GM18526 (cell line): ENCODE measurements around the gene DEUP1.

Source experiments
- POLR2A ChIP-seq: IDR thresholded peaks from 3 replicates; pipeline ENCODE4 v1.6.1; 2011; ENCODE audit not compliant: insufficient read length; ENCODE audit errors: extremely low read depth

Gene DEUP1

DNA sequence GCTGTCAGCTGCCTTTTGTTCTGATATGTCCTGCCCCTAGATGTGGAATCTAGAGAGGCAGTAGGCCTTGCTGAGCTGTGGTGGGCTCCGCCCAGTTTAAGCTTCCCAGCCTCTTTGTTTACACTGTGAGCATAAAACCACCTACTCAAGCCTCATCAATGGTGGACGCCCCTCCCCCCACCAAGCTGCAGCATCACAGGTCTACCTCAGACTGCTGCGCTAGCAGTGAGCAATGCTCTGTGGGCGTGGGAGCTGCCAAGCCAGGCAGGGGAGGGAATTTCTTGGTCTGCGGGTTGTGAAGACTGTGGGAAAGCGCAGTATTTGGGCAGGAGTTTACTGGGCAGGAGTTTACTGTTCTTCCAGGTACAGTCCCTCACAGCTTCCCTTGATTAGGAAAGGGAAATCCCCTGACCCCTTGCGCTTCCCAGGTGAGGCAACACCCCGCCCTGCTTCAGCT lies 114.1 kb downstream of the DEUP1 start:
- TF ChIP-seq POLR2A: no peak

DNA sequence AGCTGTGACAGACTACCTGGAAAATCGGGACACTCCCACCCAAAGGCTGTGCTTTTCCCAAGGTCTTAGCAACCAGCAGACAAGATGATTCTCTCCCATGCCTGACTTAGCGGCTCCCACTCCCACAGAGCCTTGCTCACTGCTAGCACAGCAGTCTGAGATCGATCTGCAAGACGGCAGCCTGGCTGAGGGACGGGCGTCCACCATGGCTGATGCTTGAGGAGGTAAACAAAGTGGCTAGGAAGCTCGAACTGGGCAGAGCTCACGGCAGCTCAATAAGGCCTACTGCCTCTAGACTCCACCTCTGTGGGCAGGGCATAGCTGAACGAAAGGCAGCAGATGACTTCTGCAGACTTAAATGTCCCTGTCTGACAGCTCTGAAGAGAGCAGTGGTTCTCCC lies 127.7 kb downstream of the DEUP1 start:
- no peak for TF ChIP-seq POLR2A

DNA sequence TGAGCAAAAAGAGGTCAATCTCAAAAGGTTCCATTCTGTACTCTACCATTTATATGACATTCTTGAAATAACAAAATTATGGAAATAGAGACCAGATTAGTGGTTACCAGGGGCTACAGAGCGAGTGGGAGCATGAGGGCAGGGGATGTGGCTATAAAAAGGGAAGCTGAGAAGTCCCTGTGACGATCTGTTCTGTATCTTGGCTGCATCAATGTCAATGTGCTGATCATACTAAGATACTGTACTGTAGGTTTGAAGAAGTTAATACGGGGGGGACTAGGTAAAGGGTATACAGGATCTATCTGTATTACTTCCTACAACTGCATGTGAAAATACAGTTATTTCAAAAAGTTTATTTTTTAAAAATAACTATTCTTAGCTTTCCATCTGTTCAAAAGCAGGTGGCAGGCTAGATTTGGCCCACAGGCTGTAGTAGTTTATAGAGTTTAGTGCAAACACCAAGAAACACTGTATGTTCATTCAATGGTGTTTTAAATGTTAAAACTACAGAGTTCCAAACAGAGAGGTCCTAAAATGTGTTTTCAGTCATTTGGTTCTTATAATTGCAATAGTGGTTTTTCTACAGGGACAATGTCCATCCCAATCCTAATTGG lies 134.5 kb downstream of the DEUP1 start:
- TF ChIP-seq POLR2A: no peak

DNA sequence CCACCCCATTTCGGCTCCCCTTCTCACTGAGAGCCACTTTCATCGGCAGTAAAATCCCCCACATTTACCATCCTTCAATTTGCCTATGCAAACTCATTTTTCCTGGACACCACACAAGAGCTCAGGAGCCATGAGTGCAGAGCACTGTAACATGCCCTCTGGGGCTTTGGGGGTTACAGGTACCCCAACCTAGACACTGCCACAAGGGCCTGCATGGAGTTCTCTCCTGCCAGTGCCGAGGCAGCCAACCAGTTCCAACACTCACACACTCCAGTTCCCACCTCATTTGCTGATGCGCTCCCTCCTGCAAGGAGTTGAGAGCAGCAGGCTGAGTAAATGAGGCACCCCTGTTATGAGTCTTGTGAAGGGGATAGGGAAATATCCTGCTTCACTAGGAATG lies 136.5 kb downstream of the DEUP1 start:
- no peak for TF ChIP-seq POLR2A

DNA sequence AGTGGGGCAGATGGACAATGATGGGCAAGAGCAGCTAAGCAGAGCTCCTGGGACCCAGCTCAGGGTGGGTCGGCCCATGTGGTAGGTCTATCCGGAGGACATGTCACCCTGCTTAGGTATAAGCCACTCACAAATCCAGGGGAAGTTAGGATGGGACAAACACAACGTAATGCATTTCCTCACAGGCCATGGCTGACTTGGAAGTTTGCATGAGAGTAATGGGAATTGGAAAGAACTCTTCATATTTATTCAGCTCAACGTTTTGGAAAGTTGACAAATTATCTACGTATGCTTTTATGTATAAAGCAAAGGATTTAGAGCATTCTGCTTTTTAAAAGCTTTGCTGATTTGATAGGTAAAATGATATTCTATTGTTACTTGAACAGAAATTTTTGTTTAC lies 137.7 kb downstream of the DEUP1 start:
- TF ChIP-seq POLR2A: no peak

DNA sequence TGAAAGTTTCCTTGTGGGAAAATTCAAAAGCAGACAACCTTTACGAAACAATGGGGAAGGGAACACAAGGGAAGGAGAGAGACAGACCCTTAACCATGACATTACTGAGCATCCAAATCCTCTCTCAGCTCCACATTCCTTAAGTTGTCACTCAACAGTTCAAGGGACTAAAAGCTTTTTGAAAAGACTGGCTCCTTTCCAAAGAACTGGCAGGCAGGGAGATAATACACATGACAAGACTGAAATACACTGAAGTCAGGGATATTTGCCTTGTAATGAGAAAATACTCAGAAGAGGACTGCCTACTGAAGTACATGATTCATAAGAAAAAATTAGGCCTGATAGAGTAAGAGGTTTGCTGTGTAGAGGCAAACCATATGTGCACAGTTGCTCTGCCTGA lies 143.6 kb downstream of the DEUP1 start:
- no peak for TF ChIP-seq POLR2A

DNA sequence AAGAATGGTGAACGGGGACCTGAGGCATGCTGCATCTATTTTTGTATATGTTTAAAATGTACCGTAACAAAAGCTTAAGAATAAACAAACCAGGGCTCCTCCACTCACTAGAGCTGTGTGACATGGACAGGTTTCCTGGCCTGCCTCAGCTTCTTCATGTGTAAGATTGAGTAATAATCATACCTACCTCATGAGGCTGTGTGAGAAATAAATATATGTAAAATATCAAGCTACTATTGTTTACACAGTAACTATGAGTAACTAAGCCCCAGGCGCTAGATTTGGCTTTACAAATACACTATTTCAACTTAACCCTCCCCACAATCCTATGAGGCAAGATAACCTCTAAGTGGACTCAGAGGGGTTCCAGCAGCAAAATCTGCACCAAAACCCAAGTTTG lies 146.3 kb downstream of the DEUP1 start:
- no peak for TF ChIP-seq POLR2A

DNA sequence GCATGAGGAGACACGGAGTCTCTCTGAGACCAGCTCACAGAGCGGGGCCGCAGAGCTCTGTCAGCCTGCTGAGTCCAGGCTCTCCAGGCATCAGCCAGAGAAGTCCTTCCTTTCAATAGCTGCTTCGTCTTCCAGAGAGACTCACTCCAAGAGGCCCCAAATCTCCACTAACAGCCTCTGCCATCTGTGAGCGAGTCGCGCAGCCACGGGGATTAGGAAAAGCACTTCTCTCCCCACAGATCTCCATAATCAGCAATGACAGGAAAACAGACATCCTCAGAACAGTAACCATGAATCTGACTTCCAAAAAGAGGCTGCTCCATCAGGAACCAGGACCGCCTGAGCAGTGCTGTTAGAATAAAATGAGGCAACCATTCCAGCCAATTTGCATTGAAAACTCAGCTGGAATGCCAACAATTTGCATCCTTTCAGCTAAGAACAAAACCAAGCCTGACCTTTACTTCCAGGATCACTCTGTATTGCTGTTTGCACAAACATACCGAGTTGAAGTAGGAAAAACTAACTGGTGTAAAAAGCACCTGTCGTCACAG lies 147.2 kb downstream of the DEUP1 start:
- TF ChIP-seq POLR2A: no peak

DNA sequence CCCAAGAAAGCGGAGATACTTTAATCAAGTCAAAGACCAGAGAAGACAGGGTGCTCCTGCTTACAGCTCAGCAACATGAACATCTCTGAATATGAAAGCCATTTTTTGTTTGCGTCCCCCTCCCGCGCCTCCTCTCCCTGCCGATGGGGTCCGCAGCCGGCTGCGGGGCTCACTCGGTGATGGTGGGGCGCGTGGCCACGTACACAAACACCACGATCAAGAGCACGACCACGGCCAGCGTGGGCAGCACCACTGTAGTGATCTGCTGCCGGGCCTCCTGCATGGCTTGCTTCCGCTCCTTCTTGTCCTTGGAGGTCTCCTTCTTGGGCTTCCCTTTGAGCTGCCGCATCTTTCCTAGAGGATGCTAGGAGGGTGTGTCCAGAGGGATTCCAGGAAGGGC lies 148.3 kb downstream of the DEUP1 start:
- no peak for TF ChIP-seq POLR2A

DNA sequence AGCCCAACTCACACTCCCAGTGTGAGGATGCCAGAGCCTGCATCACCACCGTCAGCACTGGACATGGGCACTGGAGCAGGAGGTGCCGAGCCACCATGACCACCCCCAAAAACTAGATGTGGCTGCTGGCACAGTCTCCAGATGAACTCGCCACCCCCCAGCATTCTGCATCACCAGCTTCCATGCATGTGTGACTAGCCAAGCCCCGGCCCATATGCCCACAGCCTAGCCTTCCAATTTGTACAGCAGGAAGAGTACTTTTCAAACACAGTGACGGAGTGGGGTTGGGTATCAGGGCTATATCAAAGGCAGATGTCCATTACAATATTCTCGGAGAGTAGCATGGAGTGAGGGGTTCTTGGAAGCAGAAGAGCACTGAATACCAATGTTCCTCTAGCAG lies 149.7 kb downstream of the DEUP1 start:
- TF ChIP-seq POLR2A: no peak

DNA sequence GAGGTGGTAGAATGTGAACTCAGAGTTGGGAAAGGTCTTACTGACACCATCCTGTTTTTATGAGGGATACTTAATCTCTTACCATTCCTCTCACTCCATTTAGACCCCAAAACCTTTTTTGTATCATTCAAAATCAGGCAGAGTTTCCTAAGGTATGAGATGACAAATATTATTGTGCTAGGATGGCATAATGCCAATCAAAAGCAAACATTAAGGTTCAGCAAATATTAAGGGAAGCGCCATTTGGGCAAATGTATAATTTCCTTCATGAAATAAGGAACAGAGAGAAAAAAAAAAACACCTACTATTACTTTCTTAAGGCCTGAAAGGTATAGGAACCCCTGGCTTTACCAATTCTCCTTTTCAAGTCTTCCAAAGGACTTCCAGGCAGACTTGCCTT lies 150.2 kb downstream of the DEUP1 start:
- no peak for TF ChIP-seq POLR2A

DNA sequence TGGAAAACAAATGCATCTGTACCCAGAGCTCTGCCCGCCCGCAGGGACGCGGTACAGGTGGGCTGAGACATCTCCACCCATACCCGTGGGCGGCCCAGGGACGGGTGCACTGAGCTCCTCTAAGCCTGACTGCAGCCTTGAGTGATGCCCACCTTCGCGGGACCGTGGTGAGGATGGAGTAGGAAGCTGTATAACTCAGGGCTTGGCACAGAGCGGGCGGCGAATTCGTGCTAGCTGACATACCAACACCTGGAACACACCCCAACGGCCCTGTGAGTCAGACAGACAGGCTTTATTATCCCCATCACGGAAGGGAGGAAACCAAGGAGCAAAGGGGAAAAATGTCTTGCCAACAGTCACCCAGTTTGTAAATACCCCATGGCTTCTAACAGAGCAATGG lies 150.7 kb downstream of the DEUP1 start:
- no peak for TF ChIP-seq POLR2A

DNA sequence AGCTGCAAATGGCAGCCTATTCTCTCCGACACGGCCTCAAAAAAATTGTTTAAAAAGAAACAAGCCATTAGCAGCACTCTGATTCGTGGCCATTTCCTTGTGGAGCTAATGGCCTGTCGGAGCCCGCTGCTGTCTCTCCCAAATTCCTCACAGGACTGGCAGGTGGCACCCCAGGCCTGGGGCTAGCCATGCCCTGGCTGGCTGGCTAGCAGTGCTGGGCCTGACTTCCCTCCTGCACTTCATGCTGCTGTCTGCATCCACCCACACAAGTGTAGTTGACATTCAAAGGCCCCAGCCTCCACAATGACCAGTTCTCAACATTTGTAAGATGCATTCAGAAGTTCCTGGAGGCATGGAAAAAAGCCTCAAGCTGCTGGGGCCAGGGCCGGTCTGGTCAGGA lies 151.2 kb downstream of the DEUP1 start:
- TF ChIP-seq POLR2A: no peak

DNA sequence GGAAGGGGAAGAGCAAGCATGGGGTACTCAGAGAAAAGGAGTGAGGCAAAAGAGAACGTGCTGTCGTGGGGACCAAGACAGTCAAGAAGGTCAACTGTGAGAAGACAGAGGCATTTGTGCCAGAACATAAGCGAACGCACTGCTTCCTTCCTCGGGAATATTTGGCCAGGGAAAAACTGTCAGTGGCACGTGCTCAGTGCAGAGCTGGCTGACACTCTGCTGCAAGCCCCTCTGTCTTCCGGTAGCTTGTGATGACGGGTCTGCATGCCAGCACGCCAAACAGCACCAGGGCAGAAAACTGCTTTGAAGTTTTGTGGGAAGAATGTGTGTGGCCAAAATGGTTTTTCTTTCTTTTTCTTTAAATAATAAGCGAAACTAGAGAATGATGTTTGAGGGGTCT lies 152.0 kb downstream of the DEUP1 start:
- TF ChIP-seq POLR2A: no peak

DNA sequence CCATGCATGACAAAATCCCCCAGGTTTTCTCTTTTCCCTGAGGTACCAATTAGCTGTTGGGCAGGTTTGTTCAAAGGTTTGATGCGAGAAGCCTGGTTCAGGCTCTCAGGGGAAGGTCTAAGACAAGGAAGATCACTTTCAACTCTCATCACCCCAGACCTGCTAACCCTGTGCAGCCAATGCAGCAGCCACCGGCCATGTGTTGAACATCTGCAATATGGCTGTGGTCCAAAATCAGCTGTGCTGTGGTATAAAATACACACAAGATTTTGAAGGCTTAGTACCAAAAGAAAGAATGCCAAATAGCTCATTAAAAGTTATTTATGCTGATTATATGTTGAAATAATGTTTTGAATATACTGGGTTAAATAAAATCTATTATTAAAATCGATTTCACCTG lies 154.2 kb downstream of the DEUP1 start:
- no peak for TF ChIP-seq POLR2A

DNA sequence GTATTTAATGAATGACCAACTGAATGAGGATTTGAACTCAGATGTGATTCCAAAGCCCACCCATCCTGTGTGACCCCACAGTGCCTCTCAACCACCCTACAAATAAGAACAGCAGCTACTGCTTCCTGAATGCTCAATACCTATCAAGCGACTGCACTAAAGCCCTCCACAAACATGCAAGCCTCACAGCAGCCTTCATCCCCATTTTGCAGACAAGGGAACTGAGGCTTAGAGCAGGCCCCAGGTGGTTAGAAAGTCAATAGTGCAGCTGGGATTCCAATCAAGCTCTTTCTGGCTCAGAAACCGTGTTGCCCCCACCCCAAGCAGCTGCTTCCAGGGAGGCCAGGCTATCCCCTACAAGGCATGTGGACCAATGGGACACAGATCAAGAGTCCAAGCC lies 155.4 kb downstream of the DEUP1 start:
- TF ChIP-seq POLR2A: no peak

DNA sequence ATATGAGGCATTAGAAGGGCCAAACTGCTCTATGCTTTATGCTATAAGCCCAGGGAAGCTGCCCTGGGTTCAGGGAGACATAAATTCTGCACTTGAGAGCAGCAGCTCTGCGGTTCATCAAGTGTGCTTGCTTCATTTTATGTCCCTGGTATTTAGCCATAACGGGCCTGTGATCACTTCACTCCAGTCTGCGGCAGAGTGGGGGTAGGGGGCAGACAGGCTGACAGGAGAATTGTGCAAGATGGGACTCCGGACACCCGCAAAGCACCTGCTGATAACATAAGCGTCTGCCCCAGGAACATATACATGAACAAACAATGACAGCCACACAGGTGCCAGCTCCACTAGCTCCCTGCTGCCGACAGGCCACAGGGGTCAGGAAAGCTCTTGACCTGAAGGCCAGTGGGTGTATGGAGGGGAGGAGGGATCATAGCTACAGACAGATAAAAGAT lies 156.5 kb downstream of the DEUP1 start:
- no peak for TF ChIP-seq POLR2A
